NCI-H1048 (cell line): ENCODE measurements around the gene RPUSD1.
"Not testable (repeated sequence)": the region's sequence is repeated elsewhere in the genome, so short reads cannot be mapped to it uniquely, and the experiment has no call there.

ENCODE experiments used
- DNase-seq: peaks from one replicate; lab custom pipeline; 2025; lab: John Stamatoyannopoulos, UW

The RPUSD1 gene

DNA sequence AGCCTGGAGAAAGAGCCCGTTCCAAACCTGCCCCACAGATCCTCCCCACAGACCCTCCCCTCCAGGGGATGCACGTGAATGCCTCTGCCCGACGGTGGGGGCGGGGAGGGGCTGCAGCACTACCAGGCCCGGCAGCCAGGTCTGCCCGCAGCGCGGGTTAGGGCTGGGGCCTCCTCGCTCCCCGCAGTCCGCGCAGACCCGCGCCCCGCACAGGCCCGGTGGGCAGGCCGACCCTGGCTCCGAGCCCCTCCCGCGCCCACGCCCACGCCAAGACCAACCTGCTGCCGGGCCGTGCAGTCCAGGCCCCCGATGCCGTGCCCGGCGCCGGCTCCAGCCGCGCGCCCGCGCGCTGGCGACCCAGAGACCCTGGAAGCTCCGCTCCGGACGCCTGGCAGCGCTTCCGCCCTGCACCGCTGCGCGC, at the start of gene RPUSD1:
RPUSD1 (minus strand) TSS at position 404 of the 421 bp plus-strand sequence. CDS start 644 bp downstream, outside the sequence.
- no peak for DNase-seq

DNA sequence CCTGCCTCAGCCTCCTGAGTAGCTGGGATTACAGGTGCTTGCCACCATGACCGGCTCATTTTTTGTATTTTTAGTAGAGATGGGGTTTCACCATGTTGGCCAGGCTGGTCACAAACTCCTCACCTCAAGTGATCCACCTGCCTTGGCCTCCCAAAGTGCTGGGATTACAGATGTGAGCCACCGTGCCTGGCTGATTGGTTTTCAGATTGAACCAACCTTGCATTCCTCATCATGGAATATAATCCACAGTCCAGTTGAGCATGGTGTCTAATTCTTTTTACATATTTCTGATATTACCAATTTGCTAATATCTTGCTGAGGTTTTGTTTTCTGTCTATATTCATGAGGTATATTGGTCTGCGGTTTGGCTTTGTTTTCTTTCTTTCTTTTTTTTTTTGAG, 48.6 kb upstream of the RPUSD1 start:
- DNase-seq, result not testable (repeated sequence)

DNA sequence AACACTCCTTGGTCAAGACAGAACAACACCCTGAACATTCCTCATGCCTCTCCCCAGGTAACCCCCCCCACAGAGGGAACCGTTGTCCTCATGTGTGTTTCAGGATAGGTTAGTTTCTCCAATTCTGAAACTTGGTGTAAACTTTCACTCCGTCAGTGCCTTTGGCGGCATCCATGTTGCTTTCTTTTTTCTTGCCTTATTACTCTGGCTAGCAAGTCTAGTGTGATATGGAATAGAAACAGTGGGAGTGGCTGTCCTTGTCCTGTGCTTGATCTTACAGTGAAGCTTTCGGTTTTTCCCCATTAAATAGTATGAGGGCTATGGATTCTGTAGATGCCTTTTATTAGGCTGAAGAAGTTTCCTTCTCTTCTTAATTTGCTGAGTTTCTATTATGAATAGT, 48.0 kb upstream of the RPUSD1 start:
- DNase-seq, result no peak

- DNase-seq, result no peak
Measured at GRCh38 chr16:835373-835772, 47.2 kb upstream of the RPUSD1 start.

DNA sequence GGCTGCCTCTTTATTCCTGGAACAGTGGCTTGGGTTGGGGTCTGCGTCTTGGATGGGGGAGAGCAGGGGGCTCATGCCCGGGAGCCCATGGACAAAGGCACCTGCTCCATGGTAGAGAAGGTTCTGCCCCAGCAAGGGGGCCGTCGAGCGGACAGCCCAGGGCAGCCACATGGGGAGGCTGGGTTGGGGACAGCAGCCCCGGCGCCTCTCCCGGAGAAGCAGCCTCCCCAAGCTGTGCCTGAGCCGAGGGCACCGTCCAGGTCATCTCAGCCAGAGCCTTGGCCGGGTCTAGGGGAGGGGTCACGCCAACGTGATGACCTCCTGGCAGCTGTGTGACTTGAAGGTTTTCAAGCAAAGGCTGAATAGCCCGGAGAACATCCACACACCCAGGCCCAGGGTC, 45.2 kb upstream of the RPUSD1 start:
- no peak for DNase-seq

GRCh38 chr16:832652-833336, 44.6 kb upstream of the RPUSD1 start:
- DNase-seq, result no peak

DNA sequence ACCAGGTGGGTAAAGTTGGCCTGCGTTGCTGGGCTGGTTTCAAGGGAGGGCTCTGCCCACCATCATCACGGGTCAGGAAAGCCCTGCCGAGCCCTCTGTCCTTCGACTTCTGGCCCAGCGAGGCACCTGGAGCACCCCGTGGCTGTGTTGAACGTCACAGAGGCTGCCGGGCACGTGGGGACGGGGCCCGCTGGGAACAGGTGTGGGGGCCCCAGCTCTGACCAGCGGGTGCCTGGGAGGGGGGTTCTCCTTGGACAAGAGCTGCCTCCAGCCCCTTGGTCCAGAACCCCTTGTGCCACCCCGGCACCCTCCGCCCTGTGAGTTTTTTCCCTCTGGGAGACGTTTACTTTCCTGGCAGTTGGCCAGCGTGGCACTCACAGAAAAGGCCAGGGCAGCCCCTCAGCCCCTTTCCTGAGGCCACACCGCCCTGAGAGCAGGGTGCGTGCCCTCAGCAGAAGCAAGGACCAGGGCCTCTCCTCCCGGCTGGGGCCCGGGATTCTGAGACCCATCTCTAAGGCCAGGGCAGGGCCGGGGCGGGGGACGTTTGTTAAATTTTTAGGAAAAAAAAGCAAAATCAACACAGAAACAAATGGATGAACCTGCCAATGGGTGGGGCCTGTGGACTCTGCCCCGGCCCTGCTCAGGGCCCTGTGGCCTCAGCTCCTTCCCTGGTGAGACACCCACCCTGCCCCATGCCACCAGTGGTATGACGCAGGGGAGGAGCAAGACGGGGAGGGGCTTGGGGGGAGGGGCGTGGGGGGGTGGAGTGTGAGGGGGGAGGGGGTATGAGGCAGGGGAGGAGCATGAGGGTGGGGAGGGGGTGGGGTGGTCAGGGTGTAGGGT, 43.6 kb upstream of the RPUSD1 start:
- no peak for DNase-seq

DNA sequence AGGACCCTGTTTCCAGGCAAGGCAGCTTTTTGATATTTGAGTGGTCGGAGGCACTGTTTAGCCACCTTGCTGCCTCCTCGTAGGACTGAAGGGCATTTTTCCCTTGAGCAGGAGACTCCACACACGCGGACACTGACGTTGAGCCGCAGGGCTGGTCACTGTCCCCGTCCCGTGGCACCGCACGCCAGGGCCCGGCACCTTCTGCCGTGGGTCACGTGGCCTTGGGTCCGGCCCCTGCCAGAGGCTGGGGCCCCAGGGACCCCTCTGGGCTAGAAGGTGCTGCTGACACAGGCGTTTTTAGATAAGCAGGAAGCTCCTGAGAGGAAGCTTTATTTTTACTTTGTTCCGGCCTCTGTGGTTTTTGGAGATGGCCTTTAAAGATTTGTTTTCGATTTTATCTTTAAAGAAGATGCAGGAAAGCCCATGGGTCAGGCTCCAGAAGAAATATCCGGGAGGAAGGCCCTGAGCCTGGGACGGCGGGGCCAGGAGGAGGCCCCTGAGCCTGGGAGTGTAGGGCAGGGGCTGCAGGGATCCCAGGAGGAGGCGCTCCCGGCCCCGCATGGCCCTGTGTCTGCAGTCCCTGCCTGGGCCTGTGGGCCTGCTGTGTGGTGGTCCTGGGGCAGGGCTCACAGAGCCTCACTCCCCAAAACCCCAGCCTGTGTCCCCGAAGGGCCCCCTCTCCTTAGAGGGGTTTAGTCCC, 42.8 kb upstream of the RPUSD1 start:
- no peak for DNase-seq

DNA sequence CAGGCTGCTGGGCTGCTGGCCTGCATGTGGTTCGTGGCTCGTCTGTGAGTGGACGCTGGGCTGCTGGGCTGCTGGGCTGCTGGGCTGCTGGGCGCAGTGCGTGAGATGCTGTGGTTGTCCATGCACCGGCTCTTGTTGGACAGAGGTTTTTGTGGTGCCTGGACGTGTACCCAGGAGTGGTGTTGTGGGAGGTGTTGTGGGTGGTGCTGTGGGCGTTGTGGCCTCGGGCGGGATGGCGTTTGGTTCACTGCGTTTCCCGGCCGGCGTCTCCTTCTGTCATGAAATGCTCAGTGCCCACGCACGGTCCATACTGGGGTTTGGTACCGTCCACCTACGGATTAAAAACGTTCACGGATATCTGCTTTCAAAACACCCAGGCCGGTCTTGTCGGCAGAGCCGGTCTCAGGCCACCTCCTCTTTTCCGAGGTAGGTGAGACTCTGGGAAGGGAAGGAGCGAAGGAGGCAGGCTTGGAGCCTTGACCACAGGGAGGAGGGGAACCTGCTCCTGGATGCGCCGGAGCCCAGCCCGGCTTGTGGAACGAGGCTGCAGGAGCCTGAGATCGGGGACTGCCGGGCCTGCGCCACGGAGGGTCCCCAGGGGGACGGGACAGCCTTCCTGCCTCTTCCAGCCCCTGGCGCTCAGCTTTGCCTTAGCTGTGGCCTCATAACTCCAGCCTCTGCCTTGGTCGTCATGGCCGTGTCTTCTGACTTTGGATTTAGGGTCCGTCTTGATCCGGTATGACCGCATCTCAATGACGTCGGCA, 42.1 kb upstream of the RPUSD1 start:
- DNase-seq, result no peak

GRCh38 chr16:828891-829290, 40.7 kb upstream of the RPUSD1 start:
- no peak for DNase-seq

- DNase-seq, result no peak
Measured at GRCh38 chr16:827513-827912, 39.3 kb upstream of the RPUSD1 start.

DNA sequence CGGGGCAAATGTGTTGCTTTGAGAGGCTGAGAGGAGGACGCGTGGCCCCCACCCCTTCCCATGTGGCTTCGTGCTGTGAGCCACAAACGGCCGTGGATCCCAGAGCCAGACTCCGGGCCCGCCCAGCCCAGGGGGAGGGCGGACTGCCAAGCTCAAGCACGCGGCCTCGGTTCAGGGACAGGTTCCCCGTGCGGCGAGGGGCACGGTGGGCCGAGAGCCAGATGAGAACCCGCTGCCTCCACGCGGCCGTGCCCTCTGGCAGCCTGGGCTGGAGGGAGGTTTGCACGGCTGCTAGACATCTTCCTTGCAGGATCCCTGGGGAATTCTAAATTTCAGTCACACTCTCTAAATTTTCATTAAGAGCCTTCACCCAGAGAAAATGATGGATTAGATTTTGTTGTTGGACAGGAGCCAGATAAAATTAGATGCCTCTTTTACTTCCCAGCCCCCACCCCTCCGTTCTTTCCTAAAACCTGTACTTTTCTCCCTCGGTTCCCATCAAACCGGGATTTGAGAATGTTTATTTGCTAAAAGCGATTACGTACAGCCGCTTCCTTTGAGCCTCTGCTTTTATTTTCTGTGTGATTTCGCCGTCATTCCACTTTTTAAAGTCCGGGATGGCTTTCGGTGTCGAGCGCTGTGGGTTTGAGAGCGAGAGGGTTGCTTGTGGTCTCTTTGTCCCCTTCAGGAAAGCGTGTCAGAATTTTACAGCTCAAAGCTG, 37.3 kb upstream of the RPUSD1 start:
- DNase-seq, result no peak

DNA sequence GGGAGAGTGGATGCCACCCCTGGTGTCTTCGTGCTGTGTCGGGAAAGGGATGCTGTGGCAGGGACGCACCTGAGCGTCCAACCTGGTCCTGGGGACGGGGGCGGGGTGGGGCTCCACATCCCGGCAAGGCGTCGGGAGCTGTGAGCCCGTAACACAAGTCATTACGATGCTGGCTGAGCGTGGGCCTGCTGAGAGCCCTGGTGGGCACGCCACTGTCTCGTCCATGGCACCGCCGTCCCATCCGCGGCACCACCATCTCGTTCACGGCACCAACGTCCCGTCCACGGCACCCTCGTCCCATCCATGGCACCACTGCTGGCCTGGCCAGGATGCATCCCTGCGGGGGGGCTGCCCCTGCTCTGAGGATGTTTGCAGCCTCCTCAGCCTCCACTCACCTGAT, 36.4 kb upstream of the RPUSD1 start:
- DNase-seq, result no peak

DNA sequence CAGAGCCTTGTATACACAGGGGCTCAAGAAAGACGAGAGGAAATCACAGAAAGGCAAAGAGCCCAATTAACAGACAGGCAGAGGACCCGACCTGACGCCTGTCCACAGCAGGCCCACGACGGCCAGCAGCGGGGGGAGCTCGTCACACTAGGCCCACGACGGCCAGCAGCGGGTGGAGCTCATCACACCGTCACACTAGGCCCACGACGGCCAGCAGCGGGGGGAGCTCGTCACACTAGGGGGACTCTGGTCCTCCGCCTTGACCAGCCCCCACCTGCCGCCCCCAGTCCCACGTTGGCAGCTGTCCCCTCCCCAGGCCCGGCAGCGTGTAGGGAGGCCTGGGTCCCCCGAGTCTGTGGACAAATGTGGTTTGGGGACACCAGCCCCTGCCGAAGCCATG, 36.0 kb upstream of the RPUSD1 start:
- no peak for DNase-seq

- no peak for DNase-seq
Measured at GRCh38 chr16:822909-823297, 34.7 kb upstream of the RPUSD1 start.

DNA sequence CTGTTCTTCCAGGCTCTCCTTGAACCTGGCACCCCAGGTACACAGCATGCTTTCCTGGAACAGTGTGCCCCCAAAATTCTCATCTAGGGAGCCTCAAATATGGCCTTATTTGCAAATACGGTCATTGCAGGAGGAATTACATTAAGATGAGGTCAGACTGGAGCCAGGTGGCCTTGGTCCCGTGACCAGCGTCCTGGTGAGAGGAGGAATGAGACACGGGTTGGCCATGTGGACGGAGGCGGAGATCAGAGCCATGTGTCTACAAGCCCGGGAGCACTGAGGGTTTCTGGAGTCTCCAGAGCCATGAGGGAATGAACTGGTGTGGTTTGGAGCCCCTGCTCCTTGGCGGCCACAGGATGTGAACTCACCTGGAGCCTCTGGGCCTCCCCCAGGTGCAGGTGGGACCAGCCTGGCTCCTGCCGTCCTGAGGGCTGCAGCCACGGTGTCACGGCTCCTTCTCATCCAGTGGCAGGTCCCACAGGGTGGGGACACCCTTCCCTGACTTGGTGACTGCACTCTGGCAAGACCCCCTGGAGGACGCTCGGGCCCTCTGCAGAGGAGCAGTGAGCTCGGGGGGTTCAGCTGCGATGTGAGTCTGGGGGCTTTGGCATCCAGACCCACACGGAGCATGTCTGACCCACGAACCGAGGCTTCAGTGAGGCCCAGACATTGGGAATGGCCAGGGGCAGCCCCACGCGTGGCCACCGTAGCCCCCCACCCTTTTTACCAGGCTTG, 34.2 kb upstream of the RPUSD1 start:
- DNase-seq, result no peak

- DNase-seq, result no peak
Measured at GRCh38 chr16:821751-822150, 33.6 kb upstream of the RPUSD1 start.

DNA sequence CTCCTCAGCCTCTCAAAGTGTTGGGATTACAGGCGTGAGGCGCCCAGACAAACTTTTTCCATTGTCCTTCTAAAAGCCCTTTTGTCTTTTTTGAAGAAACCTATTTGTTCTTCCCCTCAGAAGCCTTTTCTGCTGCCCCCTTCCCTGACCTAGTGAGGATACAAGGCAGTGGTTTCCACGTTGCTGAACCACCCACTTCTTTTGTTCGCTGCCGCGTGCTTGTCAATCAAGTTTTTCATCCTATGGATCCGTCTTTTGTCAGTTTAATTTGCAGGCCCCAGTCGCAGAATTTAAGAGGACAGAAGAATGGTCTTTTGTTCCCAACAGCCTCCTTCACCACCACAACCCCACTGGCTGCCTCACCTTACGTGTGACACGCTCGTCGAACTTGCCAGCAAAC, 32.6 kb upstream of the RPUSD1 start:
- DNase-seq, result no peak

GRCh38 chr16:820044-820408, 31.8 kb upstream of the RPUSD1 start:
- not testable (repeated sequence) for DNase-seq

DNA sequence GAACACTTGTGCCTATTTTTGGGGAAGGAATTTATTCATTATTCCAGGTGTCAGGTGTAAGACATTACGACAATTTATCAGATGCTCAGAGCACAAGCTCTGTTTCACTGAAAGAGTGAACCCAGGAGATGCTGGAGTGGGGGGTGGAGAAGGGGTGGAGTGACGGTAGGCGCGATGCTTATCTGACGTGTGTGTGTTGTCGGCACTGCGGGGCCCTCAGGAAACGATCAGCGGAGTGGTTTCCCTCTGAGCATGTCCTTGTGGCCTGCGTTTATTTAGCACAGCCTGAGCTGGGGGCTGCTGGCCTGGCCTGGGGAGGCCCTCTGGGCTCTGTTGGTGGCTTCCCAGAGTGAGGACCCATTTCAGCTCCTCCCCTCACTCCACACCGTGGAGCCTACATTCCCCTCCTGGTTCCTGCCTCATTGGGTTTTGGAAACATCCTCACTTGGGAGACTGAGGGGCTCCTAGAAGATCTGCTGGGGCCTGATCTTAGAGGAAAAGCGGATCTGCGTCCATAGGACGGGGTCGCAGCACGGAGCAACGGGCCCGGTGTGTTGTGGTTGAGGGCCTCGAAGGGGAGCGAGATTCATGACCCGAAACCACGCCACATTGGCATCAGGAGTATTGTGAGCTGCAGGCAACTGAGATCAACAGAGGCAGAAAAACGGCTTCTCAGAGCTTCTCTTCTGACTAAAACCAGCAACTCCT, 31.3 kb upstream of the RPUSD1 start:
- DNase-seq, result no peak
